HEK293T (cell line): Measurements from ENCODE around the gene CTNNBIP1.

ENCODE experiments used
- BHLHE40 ChIP-seq: fragments of 450-650 bp; IDR thresholded peaks from 2 replicates; pipeline ENCODE4 v1.6.1; 2016; ENCODE audit warnings: mild to moderate bottlenecking, moderate library complexity, borderline replicate concordance
- CTBP1 ChIP-seq: fragments of 450-650 bp; IDR thresholded peaks from 2 replicates; pipeline ENCODE4 v1.6.1; 2016; ENCODE audit warnings: borderline replicate concordance
- ELF4 ChIP-seq: fragments of 450-650 bp; IDR thresholded peaks from 2 replicates; pipeline ENCODE4 v1.6.1; 2017; ENCODE audit warnings: antibody characterized with exemption
- FOXA1 ChIP-seq: fragments of 450-650 bp; IDR thresholded peaks from 2 replicates; pipeline ENCODE4 v1.6.1; 2016; ENCODE audit warnings: mild to moderate bottlenecking
- HDGF ChIP-seq: fragments of 450-650 bp; IDR thresholded peaks from 2 replicates; pipeline ENCODE4 v1.6.1; 2017; ENCODE audit warnings: antibody characterized with exemption, borderline replicate concordance
- L3MBTL2 ChIP-seq: fragments of 450-650 bp; conservative IDR thresholded peaks from 2 replicates; pipeline ENCODE4 v1.6.1; 2016; ENCODE audit warnings: mild to moderate bottlenecking
- NFRKB ChIP-seq: fragments of 450-650 bp; IDR thresholded peaks from 2 replicates; pipeline ENCODE4 v1.6.1; 2016; ENCODE audit warnings: mild to moderate bottlenecking, moderate library complexity
- PKNOX1 ChIP-seq: fragments of 450-650 bp; IDR thresholded peaks from 2 replicates; pipeline ENCODE4 v1.6.1; 2016
- SP1 ChIP-seq: fragments of 450-650 bp; IDR thresholded peaks from 2 replicates; pipeline ENCODE4 v1.6.1; 2017
- SUZ12 ChIP-seq: fragments of 450-650 bp; IDR thresholded peaks from 2 replicates; pipeline ENCODE4 v1.6.1; 2016; ENCODE audit warnings: mild to moderate bottlenecking

- TF ChIP-seq SP1 (no peak), HDGF (no peak), CTBP1 (no peak), BHLHE40 (no peak), NFRKB (no peak), SUZ12 (no peak), PKNOX1 (no peak), FOXA1 (no peak), L3MBTL2 (no peak), ELF4 (no peak)
These were observed 93.9 kb downstream of the CTNNBIP1 start for GRCh38 chr1:9816199-9816598.
